ENCODE measurements around the gene CACNA1S. TPM values are rescaled to one million over a fixed set of nuclear protein-coding genes. Genes with fewer than 3 reads are reported as not detected.

CACNA1S gene
- total RNA-seq, 1 donor: not detected

DNA sequence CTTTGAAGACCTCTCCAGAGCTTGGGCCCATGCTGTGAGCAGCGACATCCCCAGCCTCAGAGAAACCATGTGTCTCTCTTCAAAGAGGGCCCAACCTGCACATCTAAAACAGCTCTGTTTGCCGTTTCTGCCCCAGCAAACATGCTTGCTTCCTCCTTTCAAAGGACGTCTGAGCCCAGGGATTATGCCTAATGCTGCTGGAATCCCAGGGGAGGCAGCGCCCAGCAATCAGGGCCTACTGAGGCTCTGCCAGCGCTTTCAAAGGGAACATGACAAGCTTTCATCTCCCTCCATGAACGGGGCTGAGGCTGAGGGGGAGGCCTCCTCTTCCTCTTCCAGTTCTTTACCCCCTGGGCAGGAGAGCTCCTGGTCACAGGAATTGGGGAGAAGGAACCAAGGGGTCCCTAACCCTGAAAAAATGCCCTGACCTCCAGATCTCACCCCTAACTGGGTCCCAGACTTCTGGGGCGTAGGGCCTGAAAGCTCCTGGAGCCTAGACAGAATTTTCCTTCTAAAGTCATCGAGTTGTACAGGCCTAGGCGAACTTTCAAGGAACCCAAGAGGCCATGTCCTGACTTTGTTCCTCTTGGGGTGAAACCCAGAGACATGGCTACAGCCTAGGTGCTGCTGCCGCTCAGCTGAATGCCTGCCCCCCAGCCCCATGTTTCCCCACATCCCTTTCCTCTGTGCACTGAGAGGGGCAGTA lies 28.2 kb upstream of the CACNA1S start:
- no peak overlapping the region for H3K4me3 ChIP-seq (ENCODE audit: low read depth, low read length)
- TF ChIP-seq, protein P1, sequence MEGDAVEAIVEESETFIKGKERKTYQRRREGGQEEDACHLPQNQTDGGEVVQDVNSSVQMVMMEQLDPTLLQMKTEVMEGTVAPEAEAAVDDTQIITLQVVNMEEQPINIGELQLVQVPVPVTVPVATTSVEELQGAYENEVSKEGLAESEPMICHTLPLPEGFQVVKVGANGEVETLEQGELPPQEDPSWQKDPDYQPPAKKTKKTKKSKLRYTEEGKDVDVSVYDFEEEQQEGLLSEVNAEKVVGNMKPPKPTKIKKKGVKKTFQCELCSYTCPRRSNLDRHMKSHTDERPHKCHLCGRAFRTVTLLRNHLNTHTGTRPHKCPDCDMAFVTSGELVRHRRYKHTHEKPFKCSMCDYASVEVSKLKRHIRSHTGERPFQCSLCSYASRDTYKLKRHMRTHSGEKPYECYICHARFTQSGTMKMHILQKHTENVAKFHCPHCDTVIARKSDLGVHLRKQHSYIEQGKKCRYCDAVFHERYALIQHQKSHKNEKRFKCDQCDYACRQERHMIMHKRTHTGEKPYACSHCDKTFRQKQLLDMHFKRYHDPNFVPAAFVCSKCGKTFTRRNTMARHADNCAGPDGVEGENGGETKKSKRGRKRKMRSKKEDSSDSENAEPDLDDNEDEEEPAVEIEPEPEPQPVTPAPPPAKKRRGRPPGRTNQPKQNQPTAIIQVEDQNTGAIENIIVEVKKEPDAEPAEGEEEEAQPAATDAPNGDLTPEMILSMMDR (IDR thresholded peaks at IDR 0.05; ENCODE audit: insufficient read depth, low read length): no peak
- DNase-seq (ENCODE audit: low read depth): no peak

DNA sequence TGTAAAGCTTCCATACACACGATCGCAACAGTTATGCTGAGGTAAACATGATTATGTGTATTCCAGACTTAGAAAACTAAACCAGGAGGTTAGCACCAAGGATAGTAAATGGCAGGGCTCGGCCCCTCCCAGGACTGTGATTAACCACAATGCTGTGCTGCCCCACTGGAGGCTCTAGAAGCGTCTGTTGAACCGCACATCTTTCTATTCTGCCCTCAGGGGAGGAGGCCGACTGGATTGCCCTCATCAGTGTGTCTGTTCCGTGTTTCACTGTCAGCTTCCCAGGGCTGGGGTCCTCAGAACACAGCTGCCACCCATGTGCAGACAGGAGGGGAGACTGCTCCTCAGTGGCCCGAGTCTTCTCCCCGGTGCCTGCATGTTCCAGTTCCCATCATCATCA lies 27.5 kb upstream of the CACNA1S start:
- no peak for DNase-seq (ENCODE audit: low read depth)
- H3K4me3 ChIP-seq (ENCODE audit: low read depth, low read length): no peak overlapping the region
- TF ChIP-seq, protein P1 (IDR thresholded peaks at IDR 0.05; ENCODE audit: insufficient read depth, low read length): no peak

DNA sequence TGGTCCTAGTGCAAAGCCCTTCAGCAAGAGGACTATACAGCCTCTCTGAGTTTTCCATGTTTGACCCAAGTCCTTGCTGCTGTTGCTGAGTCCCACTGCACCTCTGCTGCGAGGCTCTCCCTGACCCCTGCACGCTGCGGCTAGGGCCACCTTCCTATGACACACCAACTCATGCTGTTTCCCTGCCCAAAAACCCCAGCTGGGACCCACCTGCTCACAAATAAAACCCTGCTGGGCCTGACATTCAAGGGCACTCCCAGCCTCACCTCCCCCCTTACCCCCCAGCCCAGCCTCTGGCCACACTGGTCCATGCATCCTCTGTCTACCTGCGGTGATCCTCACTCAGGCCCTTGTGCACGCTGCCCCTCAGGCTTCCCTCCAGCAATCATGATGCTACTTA lies 27.1 kb upstream of the CACNA1S start:
- TF ChIP-seq, protein P1 (IDR thresholded peaks at IDR 0.05; ENCODE audit: insufficient read depth, low read length): no peak

DNA sequence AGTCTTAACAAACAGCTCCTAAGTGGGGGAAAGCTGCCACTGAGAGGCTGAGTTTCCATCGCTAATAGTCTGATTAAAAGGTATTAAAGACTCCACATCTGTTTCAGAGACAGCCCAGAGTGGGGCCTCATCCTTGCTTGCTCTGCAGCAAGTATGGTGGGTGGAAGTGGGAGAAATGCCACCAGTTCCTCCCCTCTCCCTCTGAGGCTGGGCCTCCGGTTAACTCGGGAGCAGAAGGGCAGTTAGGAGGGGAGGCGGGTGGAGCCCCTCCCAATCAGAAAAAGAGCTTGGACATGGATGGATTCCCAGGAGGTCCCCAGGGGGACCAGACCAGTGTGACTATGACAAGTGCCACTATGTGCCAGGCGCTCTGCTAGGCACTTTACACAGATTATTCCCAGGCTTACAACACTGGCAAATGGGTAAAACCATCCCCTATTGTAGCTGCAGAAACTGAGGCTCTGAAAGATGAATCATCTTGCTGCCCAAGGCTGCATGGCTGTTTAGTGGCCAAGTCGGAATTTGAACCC lies 26.1 kb upstream of the CACNA1S start:
- H3K4me3 ChIP-seq (ENCODE audit: low read depth, low read length): no peak overlapping the region
- no peak for DNase-seq (ENCODE audit: low read depth)
- TF ChIP-seq, protein P1 (IDR thresholded peaks at IDR 0.05; ENCODE audit: insufficient read depth, low read length): no peak

More for the DNA sequence above, 27.1 kb upstream of the CACNA1S start:
- no peak for DNase-seq (ENCODE audit: low read depth)
- H3K4me3 ChIP-seq (ENCODE audit: low read depth, low read length): no peak overlapping the region

DNA sequence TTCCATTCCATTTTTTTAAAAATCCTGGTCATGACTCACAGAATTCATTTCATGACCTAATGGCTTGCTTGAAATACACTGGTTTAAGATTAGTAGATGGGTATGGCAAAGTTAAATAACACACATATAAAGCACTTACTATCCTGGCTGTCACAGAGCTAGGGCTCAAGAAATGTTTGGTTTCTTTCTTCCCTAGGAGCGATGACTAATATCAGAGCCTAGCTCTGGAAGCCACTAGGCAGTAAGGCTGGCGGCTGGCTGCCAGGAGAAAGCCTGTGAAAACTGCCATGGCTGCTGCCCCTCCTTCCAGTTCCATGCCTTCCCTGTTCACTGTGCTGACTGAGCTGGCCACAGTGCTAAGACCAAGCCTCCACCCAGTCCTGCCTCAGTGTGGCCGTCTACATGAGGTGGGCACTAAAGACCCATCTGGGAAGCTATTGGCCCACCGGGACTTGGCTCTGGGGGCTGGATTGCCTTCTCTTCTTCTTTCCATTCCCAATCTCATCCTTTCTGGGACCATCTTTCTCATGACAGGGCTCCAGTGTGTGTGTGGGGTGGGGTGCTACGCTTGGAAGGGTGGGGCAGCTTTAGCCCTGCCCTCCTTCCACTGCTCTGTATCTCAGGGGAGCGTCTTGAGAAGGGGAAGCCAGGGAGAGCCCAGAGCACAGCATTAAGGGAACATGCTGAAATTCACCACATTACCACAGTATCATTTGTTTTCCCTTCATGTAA lies 25.5 kb upstream of the CACNA1S start:
- H3K4me3 ChIP-seq (ENCODE audit: low read depth, low read length): no peak overlapping the region
- TF ChIP-seq, protein P1 (IDR thresholded peaks at IDR 0.05; ENCODE audit: insufficient read depth, low read length): no peak
- peak; percentile 95 for DNase-seq (ENCODE audit: low read depth)

DNA sequence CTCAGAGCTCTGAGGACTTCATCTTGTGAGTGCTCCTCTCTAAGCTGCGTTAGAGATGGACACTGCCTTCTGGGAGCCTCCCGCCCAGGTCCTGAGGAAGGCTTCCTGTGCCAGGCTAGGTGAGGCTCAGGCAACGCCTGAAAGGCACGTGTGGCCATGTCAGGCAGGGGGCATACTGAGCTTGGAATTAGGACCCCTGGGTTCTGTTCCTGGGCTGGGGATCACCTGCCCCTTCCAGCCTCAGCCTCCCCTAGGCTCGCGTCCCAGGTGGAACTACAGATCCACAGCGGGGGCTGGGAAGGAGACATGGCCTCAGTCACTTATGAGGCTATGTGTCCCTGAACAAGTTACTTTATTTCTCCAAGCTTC lies 24.8 kb upstream of the CACNA1S start:
- TF ChIP-seq, protein P1 (IDR thresholded peaks at IDR 0.05; ENCODE audit: insufficient read depth, low read length): no peak
- no peak overlapping the region for H3K4me3 ChIP-seq (ENCODE audit: low read depth, low read length)
- DNase-seq (ENCODE audit: low read depth): no peak

Measured in fibroblast of the aortic adventitia (primary cell).